HepG2 (cell line): ENCODE data around the gene ZNF225. TPM values are rescaled to one million over a fixed set of nuclear protein-coding genes. Genes with fewer than 3 reads are reported as not detected.

ENCODE experiments used
- AHR ChIP-seq: IDR thresholded peaks from 2 replicates; pipeline ENCODE4 v1.6.1; 2018; ENCODE audit warnings: missing genetic modification reagents, missing compliant biosample characterization
- AKAP8 ChIP-seq: sonication (generic); formaldehyde crosslinking; IDR thresholded peaks from 2 replicates; pipeline ENCODE4 v1.5.1; 2020; ENCODE audit warnings: mild to moderate bottlenecking, missing genetic modification reagents
- FOXA3 ChIP-seq: IDR thresholded peaks from 2 replicates; pipeline ENCODE4 v1.6.1; 2016; ENCODE audit warnings: missing genetic modification reagents, missing compliant biosample characterization
- MAF1 ChIP-seq: sonication (generic); formaldehyde crosslinking; IDR thresholded peaks from 2 replicates; pipeline ENCODE4 v1.5.0; 2020; ENCODE audit warnings: missing genetic modification reagents, borderline replicate concordance
- MIER3 ChIP-seq: IDR thresholded peaks from 2 replicates; pipeline ENCODE4 v1.6.1; 2016; ENCODE audit warnings: missing compliant biosample characterization, borderline replicate concordance
- NCOA1 ChIP-seq: sonication (generic); formaldehyde crosslinking; IDR thresholded peaks from 2 replicates; pipeline ENCODE4 v1.9.0; 2021; ENCODE audit warnings: missing genetic modification reagents
- PITX1 ChIP-seq: sonication (generic); formaldehyde crosslinking; IDR thresholded peaks from 2 replicates; pipeline ENCODE4 v1.5.1; 2020; ENCODE audit warnings: mild to moderate bottlenecking, missing genetic modification reagents
- SRSF9 ChIP-seq: fragments of 200-400 bp; formaldehyde crosslinking; IDR thresholded peaks from 2 replicates; pipeline ENCODE4 v1.6.1; 2018; ENCODE audit warnings: borderline replicate concordance, mild to moderate bottlenecking, low read depth, low read length; ENCODE audit not compliant: insufficient read depth, poor library complexity, severe bottlenecking
- SUZ12 ChIP-seq: fragments of 150-350 bp; IDR thresholded peaks from 2 replicates; pipeline ENCODE4 v1.6.1; 2014; ENCODE audit warnings: low read depth, low read length
- THRA ChIP-seq: sonication (generic); formaldehyde crosslinking; IDR thresholded peaks from 2 replicates; pipeline ENCODE4 v1.4.0; 2020; ENCODE audit warnings: missing genetic modification reagents, borderline replicate concordance
- TRIM22 ChIP-seq: fragments of 450-650 bp; IDR thresholded peaks from 2 replicates; pipeline ENCODE4 v1.6.1; 2017
- ZBTB20 ChIP-seq: sonication (generic); formaldehyde crosslinking; IDR thresholded peaks from 2 replicates; pipeline ENCODE4 v1.8.1; 2023; ENCODE audit warnings: missing genetic modification reagents, low read depth, mild to moderate bottlenecking, borderline replicate concordance
- ZBTB21 ChIP-seq: sonication (generic); formaldehyde crosslinking; IDR thresholded peaks from 2 replicates; pipeline ENCODE4 v1.4.0; 2020; ENCODE audit warnings: missing genetic modification reagents
- ZFP82 ChIP-seq: sonication (generic); formaldehyde crosslinking; IDR thresholded peaks from 2 replicates; pipeline ENCODE4 v1.5.1; 2020; ENCODE audit warnings: mild to moderate bottlenecking, missing genetic modification reagents, borderline replicate concordance
- ZNF326 ChIP-seq: sonication (generic); formaldehyde crosslinking; IDR thresholded peaks from 2 replicates; pipeline ENCODE4 v1.4.0; 2020; ENCODE audit warnings: missing genetic modification reagents, borderline replicate concordance
- ZNF563 ChIP-seq: sonication (generic); formaldehyde crosslinking; IDR thresholded peaks from 2 replicates; pipeline ENCODE4 v1.8.0; 2022; ENCODE audit warnings: mild to moderate bottlenecking, moderate library complexity, missing genetic modification reagents
- ZNF749 ChIP-seq: sonication (generic); formaldehyde crosslinking; IDR thresholded peaks from 2 replicates; pipeline ENCODE4 v1.8.0; 2022; ENCODE audit warnings: mild to moderate bottlenecking, missing genetic modification reagents, moderate library complexity, borderline replicate concordance
- ZNF839 ChIP-seq: sonication (generic); formaldehyde crosslinking; IDR thresholded peaks from 2 replicates; pipeline ENCODE4 v1.4.0; 2020; ENCODE audit warnings: missing genetic modification reagents, mild to moderate bottlenecking, borderline replicate concordance
- ZSCAN5A ChIP-seq: sonication (generic); formaldehyde crosslinking; IDR thresholded peaks from 2 replicates; pipeline ENCODE4 v1.8.0; 2022; ENCODE audit warnings: mild to moderate bottlenecking, missing genetic modification reagents, borderline replicate concordance
- ZUFSP ChIP-seq: sonication (generic); formaldehyde crosslinking; IDR thresholded peaks from 2 replicates; pipeline ENCODE4 v1.9.0; 2021; ENCODE audit warnings: missing genetic modification reagents, mild to moderate bottlenecking, borderline replicate concordance
- polyA plus RNA-seq, 8 experiments: library from polyadenylated mRNA; depleted of rRNA in 3 of 8; stranded (reverse) in 7 of 8; unstranded in 1 of 8; fragments of >200 nt; fragmentation: Illumina TruSeq in 4 of 8; extraction: Trizol in 4 of 8; gene quantifications; 2 replicates each; pipeline versions ENCODE4 v1.2.1 to v1.2.3, GENCODE V29; 2011 to 2016; ENCODE audit warnings: low read depth in 4 of 8, missing spikeins in 1 of 8, mixed read lengths in 1 of 8; ENCODE audit not compliant: insufficient read depth in 1 of 8
- total RNA-seq, 5 experiments: library from RNA; depleted of rRNA; stranded (reverse); fragments of >200 nt; fragmentation: Illumina TruSeq; extraction: Trizol; gene quantifications; 2 replicates each; pipeline ENCODE4 v1.2.3, GENCODE V29; 2016; ENCODE audit warnings: low read depth in 1 of 5
- TF ChIP-seq, protein P1 (sequence below): sonication (generic); formaldehyde crosslinking; IDR thresholded peaks from 2 replicates; pipeline ENCODE4 v1.8.1; 2023; ENCODE audit warnings: mild to moderate bottlenecking, missing genetic modification reagents, borderline replicate concordance

ZNF225 gene
- total and polyA plus RNA-seq, 2 of the 13 experiments (the other 11 are each of a cell fraction or from before 2014, with no cell fraction given), result 0.87 to 3.3 TPM

DNA sequence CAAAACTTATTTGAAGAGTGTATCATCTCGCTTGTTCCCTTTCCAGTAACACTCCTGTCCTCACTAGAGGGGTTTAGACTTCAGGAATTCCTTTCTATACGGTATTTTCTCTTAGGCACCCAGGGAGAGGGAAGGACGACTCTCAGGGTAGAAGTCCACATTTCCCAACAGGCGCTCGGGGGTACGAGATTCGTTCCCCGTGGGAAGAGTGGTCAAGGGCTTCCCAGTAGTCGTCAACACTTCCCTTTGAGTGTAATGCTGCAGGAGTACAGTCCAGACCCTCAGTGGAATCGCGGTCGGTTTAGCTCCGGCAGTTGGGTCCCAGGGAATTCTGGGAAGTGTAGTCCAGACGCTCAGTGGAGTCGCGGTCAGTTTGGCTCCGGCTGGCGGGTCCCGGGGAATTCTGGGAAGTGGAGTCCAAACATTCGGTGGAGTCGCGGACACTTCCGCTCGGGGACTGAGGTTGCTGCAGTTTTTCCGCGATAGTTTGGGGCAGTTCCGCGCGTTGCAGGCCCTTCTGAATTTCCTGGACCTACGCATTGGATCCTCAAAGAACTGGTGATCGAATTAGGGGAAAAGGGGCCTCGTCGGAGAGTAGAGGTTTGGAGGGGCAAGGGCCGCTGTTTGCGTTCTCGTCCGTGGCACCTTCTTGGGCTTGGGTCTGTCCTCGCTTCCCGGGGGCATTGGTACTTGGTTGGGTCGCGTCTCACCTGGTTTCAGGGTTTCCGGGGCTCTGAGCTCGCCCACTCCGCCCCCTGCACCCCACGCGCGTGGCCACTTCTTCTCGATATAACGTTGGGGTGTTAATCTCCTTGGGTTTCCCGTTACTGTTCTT is 19.1 kb upstream of the ZNF225 start, which contains the start of gene ZNF224 (continued):
- TF ChIP-seq SRSF9 (no peak), ZNF839 (no peak), ZNF563 (peak; percentile 67), TRIM22 (no peak), AHR (CRISPR knock-in tag) (no peak), MIER3 (CRISPR knock-in tag) (no peak), AKAP8 (CRISPR knock-in tag) (no peak), ZSCAN5A (CRISPR knock-in tag) (no peak), ZUFSP (CRISPR knock-in tag) (no peak), PITX1 (CRISPR knock-in tag) (no peak), SUZ12 (peak; percentile 87), THRA (CRISPR knock-in tag) (no peak), ZNF749 (no peak), NCOA1 (CRISPR knock-in tag) (no peak), ZBTB21 (no peak), ZFP82 (CRISPR knock-in tag) (peak; percentile 31; the same call in 1 of the 2 replicates), MAF1 (no peak), FOXA3 (CRISPR knock-in tag) (peak; percentile 45), ZNF326 (CRISPR knock-in tag) (no peak), ZBTB20 (CRISPR knock-in tag) (no peak)
- TF ChIP-seq, protein P1, sequence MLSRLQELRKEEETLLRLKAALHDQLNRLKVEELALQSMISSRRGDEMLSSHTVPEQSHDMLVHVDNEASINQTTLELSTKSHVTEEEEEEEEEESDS (CRISPR knock-in tag), result 0 out of 2 replicates have a peak, but pooled peaks have one; percentile 23
